ENCODE results near the gene LSAMP. TPM values are rescaled to one million over a fixed set of nuclear protein-coding genes. Genes with fewer than 3 reads are reported as not detected.

LSAMP gene
- polyA plus RNA-seq, 3 donors = not detected

- Histone ChIP-seq H3K4me2 (replicated peaks; ENCODE audit: extremely low read depth, low read length, poor library complexity, severe bottlenecking) (no peak overlapping the region), H3K4me3 (replicated peaks in 1 of 3; ENCODE audit: low read depth in 2 of 3, low read length in 3 of 3) (no peak overlapping the region), H4K20me1 (ENCODE audit: insufficient read depth, low read length) (no peaks in the 10 kb centered on the region), H3K27me3 (ENCODE audit: control insufficient read depth in 2 of 2, insufficient read depth in 2 of 2, low read length in 2 of 2) (no peaks in the 10 kb centered on the region), H3K79me2 (ENCODE audit: insufficient read depth, low read length) (no peaks in the 10 kb centered on the region), H3K36me3 (replicated peaks in 1 of 2; ENCODE audit: control insufficient read depth in 1 of 2, insufficient read depth in 2 of 2, low read length in 2 of 2) (no peaks in the 10 kb centered on the region), H3K9me3 (replicated peaks in 1 of 2; ENCODE audit: control insufficient read depth in 1 of 2, insufficient read depth in 1 of 2, low read length in 2 of 2) (no peaks in the 10 kb centered on the region), H3K4me1 (ENCODE audit: control insufficient read depth in 1 of 2, insufficient read depth in 2 of 2, low read length in 2 of 2) (no peaks in the 10 kb centered on the region), H3K27ac (ENCODE audit: low read depth in 1 of 2, low read length in 2 of 2) (no peak overlapping the region), H2AFZ (ENCODE audit: insufficient read depth, low read depth, low read length, poor library complexity, severe bottlenecking) (no peak overlapping the region), H3K9ac (ENCODE audit: insufficient read depth, low read length, poor library complexity, severe bottlenecking) (no peak overlapping the region)
- H3K4me3 Mint-ChIP-seq = no peak overlapping the region
- DNase-seq = no peak
- TF ChIP-seq CTCF (IDR thresholded peaks at IDR 0.05) = no peak
- no peaks in the 10 kb centered on the region for H3K27me3 Mint-ChIP-seq (ENCODE audit: low read depth in 3 of 3)
- intact Hi-C loops (cut with micrococcal nuclease) = no loop called here
- H3K27ac Mint-ChIP-seq = no peak overlapping the region
- no peaks in the 10 kb centered on the region for H3K4me1 Mint-ChIP-seq
- peaks cover 0 to 4% (median 0%) of the 10 kb centered on the region in 7 donors for H3K9me3 Mint-ChIP-seq
- WGBS (ENCODE audit: insufficient coverage) = no CpG with 5 or more reads among the region's 2 CpGs
- H3K36me3 Mint-ChIP-seq = no peaks in the 10 kb centered on the region
These were observed 348.1 kb downstream of the LSAMP start for GRCh38 chr3:116097226-116097625.

- Histone ChIP-seq H3K9ac (ENCODE audit: insufficient read depth, low read length, poor library complexity, severe bottlenecking) (no peak overlapping the region), H3K27ac (ENCODE audit: low read depth in 1 of 2, low read length in 2 of 2) (no peak overlapping the region), H3K4me1 (ENCODE audit: control insufficient read depth in 1 of 2, insufficient read depth in 2 of 2, low read length in 2 of 2) (no peaks in the 10 kb centered on the region), H2AFZ (ENCODE audit: insufficient read depth, low read depth, low read length, poor library complexity, severe bottlenecking) (no peak overlapping the region), H3K9me3 (replicated peaks in 1 of 2; ENCODE audit: control insufficient read depth in 1 of 2, insufficient read depth in 1 of 2, low read length in 2 of 2) (no peaks in the 10 kb centered on the region), H3K27me3 (ENCODE audit: control insufficient read depth in 2 of 2, insufficient read depth in 2 of 2, low read length in 2 of 2) (no peaks in the 10 kb centered on the region), H3K36me3 (replicated peaks in 1 of 2; ENCODE audit: control insufficient read depth in 1 of 2, insufficient read depth in 2 of 2, low read length in 2 of 2) (no peaks in the 10 kb centered on the region), H3K4me3 (replicated peaks in 1 of 3; ENCODE audit: low read depth in 2 of 3, low read length in 3 of 3) (no peak overlapping the region), H3K79me2 (ENCODE audit: insufficient read depth, low read length) (no peaks in the 10 kb centered on the region), H3K4me2 (replicated peaks; ENCODE audit: extremely low read depth, low read length, poor library complexity, severe bottlenecking) (no peak overlapping the region), H4K20me1 (ENCODE audit: insufficient read depth, low read length) (no peaks in the 10 kb centered on the region)
- no peaks in the 10 kb centered on the region for H3K4me1 Mint-ChIP-seq
- WGBS (ENCODE audit: insufficient coverage) = no CpG with 5 or more reads among the region's 2 CpGs
- no peaks in the 10 kb centered on the region for H3K27me3 Mint-ChIP-seq (ENCODE audit: low read depth in 3 of 3)
- DNase-seq = no peak
- no peak overlapping the region for H3K4me3 Mint-ChIP-seq
- H3K27ac Mint-ChIP-seq = no peak overlapping the region
- peaks cover 0 to 4% (median 0%) of the 10 kb centered on the region in 7 donors for H3K9me3 Mint-ChIP-seq
- TF ChIP-seq CTCF (IDR thresholded peaks at IDR 0.05) = no peak
- intact Hi-C loops (cut with micrococcal nuclease) = no loop called here
- no peaks in the 10 kb centered on the region for H3K36me3 Mint-ChIP-seq
These were observed 348.7 kb downstream of the LSAMP start for GRCh38 chr3:116096631-116097030.
